SU-DHL-6 (cell line): ENCODE measurements around the gene FAM24A.
"Not testable (repeated sequence)": the region's sequence is repeated elsewhere in the genome, so short reads cannot be mapped to it uniquely, and the experiment has no call there.

ENCODE experiments used
- CTCF ChIP-seq: fragments of 200-600 bp; sonication (generic); IDR thresholded peaks from one replicate; pipeline ENCODE4 v1.5.1; 2017; ENCODE audit warnings: antibody characterized with exemption, mild to moderate bottlenecking, low read length, moderate library complexity; ENCODE audit not compliant: insufficient read depth, poor library complexity, severe bottlenecking
- EZH2phosphoT487 ChIP-seq: fragments of 200-600 bp; sonication (generic), shearing (Covaris generic); conservative IDR thresholded peaks from 2 replicates; pipeline ENCODE4 v1.6.1; 2018; ENCODE audit warnings: mild to moderate bottlenecking, antibody characterized with exemption, low read length, moderate library complexity, mixed read lengths

GRCh38 chr10:122871947-122872346 is 38.5 kb upstream of the FAM24A start:
- not testable (repeated sequence) for TF ChIP-seq CTCF, EZH2phosphoT487
